HAP-1 (cell line): ENCODE data around the gene ZNHIT6.

Source experiments
- DNase-seq, 2 experiments: peaks; one replicate each; pipeline ENCODE4 v3.0.0-alpha.2; 2016 to 2020; ENCODE audit warnings: low spot score in 2 of 2
- H3K27me3 ChIP-seq: fragments of 250-450 bp; sonication (Bioruptor Pico); 2 replicates; pipeline ENCODE4 v1.5.1; 2020; ENCODE audit warnings: low read depth, mild to moderate bottlenecking, moderate library complexity
- H3K36me3 ChIP-seq: fragments of 250-450 bp; sonication (Bioruptor Pico); replicated peaks from 2 replicates; pipeline ENCODE4 v1.5.1; 2020; ENCODE audit warnings: mild to moderate bottlenecking
- H3K4me1 ChIP-seq: fragments of 250-450 bp; sonication (Bioruptor Pico); 2 replicates; pipeline ENCODE4 v1.5.1; 2020; ENCODE audit warnings: mild to moderate bottlenecking
- H3K4me3 ChIP-seq: fragments of 250-450 bp; sonication (Bioruptor Pico); 2 replicates; pipeline ENCODE4 v1.5.1; 2020; ENCODE audit warnings: mild to moderate bottlenecking, moderate library complexity
- H3K9me3 ChIP-seq: fragments of 250-450 bp; sonication (Bioruptor Pico); 2 replicates; pipeline ENCODE4 v1.5.1; 2020; ENCODE audit warnings: mild to moderate bottlenecking, moderate library complexity
- in situ Hi-C: fragments of 300-500 bp; cut with MboI; formaldehyde crosslinking; loops from 3 replicates; pipeline ENCODE4 v1.14.3; 2020; ENCODE audit warnings: low sequenced_read_pairs, inconsistent platforms, mixed read lengths

Gene ZNHIT6

DNA sequence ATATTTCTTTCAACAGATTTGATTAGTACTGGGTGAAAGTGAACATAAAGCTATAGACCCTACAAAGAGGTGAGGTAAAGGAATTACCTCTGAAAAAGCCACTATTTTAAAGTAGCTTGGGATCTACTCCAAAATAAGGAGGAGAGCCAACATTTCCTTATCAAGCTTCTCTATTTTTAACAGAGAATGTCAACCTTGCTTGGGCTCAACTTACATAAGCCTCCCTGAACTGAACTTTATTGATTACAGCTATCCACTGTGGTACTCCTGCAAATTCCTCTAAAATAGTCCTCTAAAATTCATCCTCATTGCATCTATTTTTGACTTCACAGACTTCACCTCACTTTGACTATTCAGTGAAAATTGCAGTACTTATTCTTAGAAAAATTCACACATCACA lies 10.3 kb downstream of the ZNHIT6 start:
- no peaks in the 10 kb centered on the region for H3K9me3 ChIP-seq

DNA sequence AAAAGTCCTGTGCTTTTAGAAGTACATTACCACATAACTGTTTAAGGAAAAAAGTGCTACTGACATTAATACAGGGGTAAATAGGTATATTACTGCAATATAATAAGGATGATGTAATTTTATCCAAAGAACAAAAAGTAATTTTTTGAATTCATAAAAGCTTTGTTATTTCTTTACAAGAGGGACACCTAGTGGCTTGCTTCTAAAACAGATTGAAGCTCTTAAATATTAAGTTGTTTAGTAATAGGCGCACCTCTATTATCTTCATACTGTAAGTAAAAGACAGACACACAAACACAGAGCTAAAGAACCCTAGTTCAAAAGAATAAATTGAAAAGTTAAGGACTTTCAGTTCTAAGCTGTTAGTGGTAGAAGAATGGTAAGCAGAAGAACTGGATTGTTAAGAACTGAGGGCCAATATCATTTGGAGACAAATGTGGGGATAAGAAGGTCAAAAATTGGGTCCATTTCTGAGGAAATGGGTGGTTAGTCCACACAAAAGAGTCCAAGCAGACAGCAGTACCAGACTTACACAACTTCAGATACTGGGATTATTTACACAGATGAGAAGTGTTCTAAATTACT lies 15.4 kb downstream of the ZNHIT6 start:
- no peaks in the 10 kb centered on the region for H3K9me3 ChIP-seq
- H3K4me3 ChIP-seq: no peak overlapping the region
- no peaks in the 10 kb centered on the region for H3K27me3 ChIP-seq
- in situ Hi-C loops: loop anchor here (5.0 kb wide), 1 partner anchor 386 kb away; no protein-coding TSS in a partner anchor
- no peaks in the 10 kb centered on the region for H3K4me1 ChIP-seq
- peaks cover 5% of the 10 kb centered on the region for H3K36me3 ChIP-seq
- peak in 1 of 2 experiments; percentile 50 for DNase-seq

More for the DNA sequence above, 10.3 kb downstream of the ZNHIT6 start:
- peaks cover 30% of the 10 kb centered on the region for H3K36me3 ChIP-seq
- H3K27me3 ChIP-seq: no peaks in the 10 kb centered on the region
- no peak overlapping the region for H3K4me3 ChIP-seq
- H3K4me1 ChIP-seq: peaks cover 8% of the 10 kb centered on the region
- in situ Hi-C loops: no loop called here
- DNase-seq: no peak

DNA sequence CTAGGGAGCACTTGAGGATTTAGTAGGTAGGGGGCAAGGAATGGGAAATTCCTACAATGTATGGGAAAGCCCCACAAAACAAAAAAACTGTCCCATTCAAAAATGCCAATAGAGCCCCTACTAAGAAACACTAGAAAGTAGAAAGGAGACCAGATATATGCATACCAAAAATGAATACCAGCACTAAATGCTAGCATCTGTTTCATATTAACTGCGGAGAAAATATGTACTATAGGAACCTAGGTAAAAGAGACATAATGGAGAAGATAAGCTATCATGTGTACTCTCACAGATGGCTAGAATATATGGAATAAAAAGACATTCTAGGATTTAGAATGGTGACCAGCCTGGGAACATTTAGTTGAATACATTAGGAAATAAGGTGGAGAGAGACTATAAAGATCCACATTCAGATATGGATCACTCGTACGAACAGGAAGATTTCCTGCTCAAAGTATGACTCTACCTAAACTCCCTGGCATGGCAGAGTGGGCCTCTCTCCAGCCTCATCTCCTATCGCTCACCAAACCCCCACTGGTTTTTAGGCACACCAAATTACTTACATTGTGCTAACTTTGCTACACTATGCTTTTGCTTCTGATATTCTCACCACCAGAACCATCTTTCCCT lies 18.3 kb downstream of the ZNHIT6 start:
- Histone ChIP-seq H3K4me1 (no peaks in the 10 kb centered on the region), H3K9me3 (no peaks in the 10 kb centered on the region), H3K36me3 (peaks cover 5% of the 10 kb centered on the region), H3K27me3 (no peaks in the 10 kb centered on the region), H3K4me3 (no peak overlapping the region)
- in situ Hi-C loops: loop anchor here (5.0 kb wide), 1 partner anchor 383 kb away; no protein-coding TSS in a partner anchor
- DNase-seq: no peak

DNA sequence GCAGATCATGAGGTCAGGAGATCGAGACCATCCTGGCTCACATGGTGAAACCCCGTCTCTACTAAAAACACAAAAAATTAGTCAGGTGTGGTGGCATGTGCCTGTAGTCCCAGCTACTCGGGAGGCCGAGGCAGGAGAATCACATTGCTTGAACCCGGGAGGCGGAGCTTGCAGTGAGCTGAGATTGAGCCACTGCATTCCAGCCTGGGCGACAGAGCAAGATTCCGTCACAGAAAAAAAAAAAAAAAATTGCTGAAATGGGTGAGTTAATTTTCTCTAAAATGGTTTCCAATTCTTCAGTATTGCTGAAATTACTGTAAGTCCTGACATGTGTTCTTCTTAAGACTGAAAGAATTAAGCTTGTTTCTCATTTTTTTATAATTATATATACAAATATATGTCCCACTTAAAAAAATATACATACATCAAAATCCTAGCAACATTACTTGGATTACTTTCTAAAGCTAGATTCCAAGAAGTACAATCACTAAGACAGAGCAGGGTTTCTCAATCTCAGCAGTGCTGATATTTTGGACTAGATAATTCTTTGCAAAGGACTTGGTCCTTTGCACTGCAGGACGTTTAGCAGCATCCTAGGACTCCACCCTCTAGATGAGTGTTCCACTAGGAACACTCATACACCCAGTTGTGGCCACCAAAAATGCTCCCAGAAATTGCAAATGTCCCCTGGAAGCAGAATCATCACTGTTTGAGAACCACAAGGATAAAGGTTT lies 24.8 kb downstream of the ZNHIT6 start:
- in situ Hi-C loops: no loop called here
- Histone ChIP-seq H3K27me3 (no peaks in the 10 kb centered on the region), H3K36me3 (peaks cover 5% of the 10 kb centered on the region), H3K4me3 (no peak overlapping the region), H3K4me1 (no peaks in the 10 kb centered on the region), H3K9me3 (no peaks in the 10 kb centered on the region)
- no peak for DNase-seq

DNA sequence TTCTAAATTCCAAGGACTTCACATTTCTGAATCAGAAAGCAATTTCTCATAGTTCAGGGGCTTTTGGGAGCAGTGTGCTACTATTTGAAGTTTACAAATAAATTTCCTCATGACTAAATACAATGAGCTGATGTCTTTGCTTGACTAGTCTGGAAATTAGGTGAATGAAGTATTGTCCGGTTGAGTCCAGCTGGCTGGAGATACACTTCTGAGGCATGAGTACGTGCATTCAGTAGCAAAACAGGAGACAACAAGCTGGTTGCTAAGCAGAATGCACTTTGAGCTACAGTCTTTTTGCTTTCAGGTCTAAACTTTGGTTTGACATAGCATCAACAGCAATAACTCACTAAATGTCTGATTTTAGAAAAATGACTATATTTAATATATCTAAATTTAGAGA lies 27.1 kb downstream of the ZNHIT6 start:
- H3K9me3 ChIP-seq: no peaks in the 10 kb centered on the region
- no peak overlapping the region for H3K4me3 ChIP-seq
- H3K36me3 ChIP-seq: peaks cover 24% of the 10 kb centered on the region
- no peaks in the 10 kb centered on the region for H3K27me3 ChIP-seq
- DNase-seq: no peak
- in situ Hi-C loops: no loop called here
- H3K4me1 ChIP-seq: no peaks in the 10 kb centered on the region

DNA sequence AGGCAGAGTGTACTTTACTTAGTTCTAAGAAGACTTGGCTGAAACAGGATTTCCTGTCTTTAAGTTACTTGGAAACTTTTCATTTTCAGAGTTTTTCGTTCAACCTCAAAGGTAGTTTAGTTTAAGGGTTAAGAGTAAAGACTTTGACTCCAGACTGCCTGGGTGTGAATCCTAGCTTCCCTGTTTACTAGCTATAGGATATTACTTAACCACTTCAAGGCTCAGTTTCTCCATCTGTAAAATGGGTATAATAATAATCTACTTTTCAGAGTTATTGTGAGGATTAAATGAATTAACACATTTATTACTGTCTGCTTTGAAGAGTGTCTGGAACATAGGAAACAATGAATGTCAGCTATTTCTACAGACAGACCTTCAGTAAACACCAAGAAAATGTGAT lies 30.0 kb downstream of the ZNHIT6 start:
- Histone ChIP-seq H3K4me3 (no peak overlapping the region), H3K9me3 (no peaks in the 10 kb centered on the region), H3K27me3 (no peaks in the 10 kb centered on the region), H3K36me3 (peaks cover 38% of the 10 kb centered on the region), H3K4me1 (no peaks in the 10 kb centered on the region)
- in situ Hi-C loops: no loop called here
- no peak for DNase-seq

DNA sequence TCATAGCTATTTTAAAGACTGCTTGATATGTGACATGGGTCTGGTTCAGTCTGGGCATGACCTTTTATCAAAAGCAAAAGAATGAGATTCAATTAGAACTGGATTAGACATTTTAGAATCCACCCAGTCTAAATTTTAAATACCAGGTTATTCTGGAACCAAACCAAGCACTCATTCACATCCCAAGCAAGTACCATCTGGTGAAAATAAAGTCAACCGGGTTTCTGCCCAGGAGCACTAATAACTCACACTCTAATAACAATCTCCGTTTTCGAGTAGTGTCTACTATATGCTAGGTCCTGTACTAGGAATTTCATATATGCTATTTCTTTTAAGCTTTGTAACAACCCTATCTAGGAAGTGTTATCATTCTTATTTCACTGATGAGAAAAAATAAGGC lies 30.6 kb downstream of the ZNHIT6 start:
- peaks cover 38% of the 10 kb centered on the region for H3K36me3 ChIP-seq
- DNase-seq: no peak
- no peaks in the 10 kb centered on the region for H3K27me3 ChIP-seq
- no peaks in the 10 kb centered on the region for H3K4me1 ChIP-seq
- no peak overlapping the region for H3K4me3 ChIP-seq
- in situ Hi-C loops: no loop called here
- no peaks in the 10 kb centered on the region for H3K9me3 ChIP-seq

DNA sequence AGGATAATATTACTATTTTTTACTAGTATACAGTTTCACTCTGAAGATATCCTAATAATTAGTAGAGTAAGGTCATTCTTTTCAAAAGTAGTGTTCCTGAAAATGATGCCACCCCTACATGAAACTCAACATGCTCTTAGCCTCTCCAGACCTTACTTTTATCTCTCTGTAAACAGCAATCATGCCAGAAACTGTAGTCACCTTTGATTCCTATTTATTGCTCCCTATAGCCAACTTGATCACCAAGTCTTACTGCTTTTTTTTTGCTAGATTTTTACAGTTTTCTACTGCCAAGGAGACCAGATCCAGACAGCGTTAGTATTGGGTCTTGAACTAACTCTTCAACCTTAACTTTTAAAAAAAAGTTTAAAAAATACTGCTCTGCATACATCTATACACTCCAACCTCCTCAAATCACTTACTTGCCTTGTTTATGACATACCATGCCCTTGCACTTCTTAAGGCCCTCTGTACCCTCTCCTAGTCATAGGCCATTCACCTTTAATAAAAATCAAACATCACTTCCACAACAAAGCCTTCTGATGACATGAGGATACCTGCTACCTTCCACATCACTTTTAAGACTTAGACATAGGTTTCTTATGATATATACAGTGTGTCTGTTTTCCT lies 36.1 kb downstream of the ZNHIT6 start:
- in situ Hi-C loops: no loop called here
- DNase-seq: no peak
- Histone ChIP-seq H3K27me3 (no peaks in the 10 kb centered on the region), H3K36me3 (peaks cover 32% of the 10 kb centered on the region), H3K4me1 (peaks cover 12% of the 10 kb centered on the region), H3K4me3 (no peak overlapping the region), H3K9me3 (no peaks in the 10 kb centered on the region)

DNA sequence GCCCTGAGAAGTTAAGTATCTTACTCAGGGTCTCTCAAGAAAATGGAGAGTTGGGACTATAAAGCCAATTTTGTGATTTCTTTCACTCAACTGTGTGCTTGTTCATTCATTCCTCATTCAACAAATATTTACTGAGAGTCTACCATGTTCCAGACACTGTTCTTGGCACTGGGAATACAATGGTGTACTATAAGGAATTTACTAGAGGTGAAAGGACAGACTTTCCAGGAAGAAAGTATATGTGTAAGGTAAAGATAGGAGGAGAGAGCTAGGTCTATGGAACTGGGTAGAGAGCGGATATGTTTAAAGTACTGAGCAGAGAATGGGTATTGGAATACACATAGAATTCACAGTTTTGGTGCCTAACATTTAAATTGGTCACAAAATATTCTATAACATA lies 42.3 kb downstream of the ZNHIT6 start:
- H3K36me3 ChIP-seq: peaks cover 9% of the 10 kb centered on the region; the same call in 1 of the 2 replicates
- H3K4me1 ChIP-seq: peaks cover 16% of the 10 kb centered on the region
- H3K4me3 ChIP-seq: no peak overlapping the region
- H3K27me3 ChIP-seq: no peaks in the 10 kb centered on the region
- DNase-seq: no peak
- H3K9me3 ChIP-seq: no peaks in the 10 kb centered on the region
- in situ Hi-C loops: no loop called here

DNA sequence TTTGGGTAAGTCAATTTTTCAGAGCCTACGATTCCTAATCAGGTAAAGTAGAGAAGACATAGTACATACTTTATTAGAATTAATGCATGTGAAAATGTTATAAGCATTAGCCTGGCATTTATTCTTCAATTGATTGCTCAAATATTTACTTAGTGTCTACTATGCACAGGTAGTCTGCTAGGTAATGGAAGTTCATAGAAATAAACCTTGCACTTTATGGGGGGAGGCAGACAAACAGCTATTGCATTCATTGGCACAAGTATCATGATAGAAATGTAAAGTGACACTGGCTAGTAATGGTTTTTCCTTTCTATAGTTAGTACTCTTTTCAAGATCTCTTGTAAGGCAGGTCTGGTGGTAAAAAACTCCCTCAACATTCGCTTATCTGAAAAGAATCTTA lies 44.9 kb downstream of the ZNHIT6 start:
- Histone ChIP-seq H3K36me3 (no peaks in the 10 kb centered on the region), H3K9me3 (no peaks in the 10 kb centered on the region), H3K4me1 (peaks cover 8% of the 10 kb centered on the region), H3K27me3 (no peaks in the 10 kb centered on the region), H3K4me3 (no peak overlapping the region)
- no peak for DNase-seq
- in situ Hi-C loops: no loop called here

DNA sequence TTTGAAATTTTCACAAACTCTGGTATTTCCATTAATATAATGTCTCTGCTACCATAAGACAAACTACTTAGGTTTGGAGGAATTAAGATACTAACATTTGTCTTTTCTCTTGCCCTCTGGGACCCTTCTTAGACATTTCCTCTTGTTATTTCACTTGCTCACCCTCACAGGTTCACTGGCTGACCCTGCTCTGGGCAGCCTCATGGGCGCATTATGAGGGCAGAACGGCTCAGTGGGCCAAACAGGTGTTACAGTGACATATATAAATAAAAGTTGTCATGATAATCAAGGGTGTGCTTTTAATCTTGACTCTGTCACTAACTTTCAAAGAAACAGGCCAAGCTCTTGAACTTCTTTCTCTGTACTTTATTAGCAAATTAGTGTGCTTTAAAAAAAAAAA lies 46.5 kb downstream of the ZNHIT6 start:
- no peaks in the 10 kb centered on the region for H3K9me3 ChIP-seq
- H3K36me3 ChIP-seq: no peaks in the 10 kb centered on the region
- in situ Hi-C loops: no loop called here
- no peak overlapping the region for H3K4me3 ChIP-seq
- no peak for DNase-seq
- peaks cover under 1% of the 10 kb centered on the region; the same call in 1 of the 2 replicates for H3K4me1 ChIP-seq
- no peaks in the 10 kb centered on the region for H3K27me3 ChIP-seq

DNA sequence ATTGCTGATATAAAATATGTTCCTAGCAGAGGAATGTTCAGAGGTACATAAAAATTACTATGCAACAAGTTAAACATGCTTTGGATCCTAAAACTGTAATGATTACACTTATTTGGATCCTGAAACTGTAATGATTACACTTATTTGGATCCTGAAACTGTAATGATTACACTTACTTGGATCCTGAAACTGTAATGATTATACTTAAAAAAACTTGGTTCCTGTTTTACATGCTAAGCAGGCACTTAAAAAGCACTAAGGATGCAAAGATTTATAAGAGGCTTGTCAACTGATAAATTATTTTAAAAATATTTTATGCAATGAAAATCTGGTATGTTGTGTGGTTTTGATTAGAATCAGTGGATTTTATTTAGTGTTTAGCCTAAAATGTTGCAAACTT lies 47.7 kb downstream of the ZNHIT6 start:
- in situ Hi-C loops: no loop called here
- DNase-seq: no peak
- H3K36me3 ChIP-seq: no peaks in the 10 kb centered on the region
- no peak overlapping the region for H3K4me3 ChIP-seq
- H3K4me1 ChIP-seq: no peaks in the 10 kb centered on the region
- no peaks in the 10 kb centered on the region for H3K9me3 ChIP-seq
- H3K27me3 ChIP-seq: no peaks in the 10 kb centered on the region

DNA sequence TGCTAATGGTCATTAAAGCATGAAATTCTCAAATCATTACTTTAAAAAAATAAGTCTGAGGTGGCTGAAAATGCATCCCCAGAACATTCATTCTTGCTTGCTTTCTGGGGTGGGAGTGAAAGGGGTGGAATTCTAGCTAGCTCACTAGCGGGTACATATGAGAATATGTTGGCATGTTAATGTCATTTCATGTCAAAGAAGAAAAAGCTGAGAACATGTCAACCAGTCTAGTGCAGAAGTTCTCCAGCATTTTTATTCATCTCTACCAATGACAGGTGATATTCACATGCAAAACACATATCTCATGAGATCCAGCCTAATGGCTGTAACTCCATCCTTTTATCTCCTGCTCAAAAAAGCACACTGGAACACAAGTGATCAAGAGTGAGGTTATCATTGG lies 49.1 kb downstream of the ZNHIT6 start:
- in situ Hi-C loops: no loop called here
- Histone ChIP-seq H3K4me1 (no peaks in the 10 kb centered on the region), H3K36me3 (no peaks in the 10 kb centered on the region), H3K9me3 (no peaks in the 10 kb centered on the region), H3K4me3 (no peak overlapping the region), H3K27me3 (no peaks in the 10 kb centered on the region)
- no peak for DNase-seq

DNA sequence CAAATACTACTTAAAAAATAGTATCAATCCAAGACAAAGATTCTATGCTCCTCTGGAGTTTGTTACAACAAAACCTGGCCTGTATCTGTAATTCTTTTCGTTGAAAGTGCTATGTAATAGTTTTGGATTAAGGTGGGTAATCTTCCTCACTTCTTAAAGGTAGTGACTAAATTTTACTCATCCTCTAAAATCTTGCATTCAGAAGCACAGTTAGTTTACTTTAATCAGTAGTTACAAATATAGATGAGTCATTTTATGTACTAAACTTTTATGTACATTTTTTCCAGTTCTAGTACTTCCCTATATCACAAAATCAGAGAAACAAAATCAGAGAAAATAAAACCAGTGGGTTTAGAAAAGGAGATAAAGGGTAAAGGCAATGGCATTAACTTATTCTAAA lies 51.3 kb downstream of the ZNHIT6 start:
- no peaks in the 10 kb centered on the region for H3K4me1 ChIP-seq
- H3K9me3 ChIP-seq: no peaks in the 10 kb centered on the region
- no peak overlapping the region for H3K4me3 ChIP-seq
- DNase-seq: no peak
- in situ Hi-C loops: no loop called here
- H3K36me3 ChIP-seq: peaks cover 9% of the 10 kb centered on the region
- H3K27me3 ChIP-seq: no peaks in the 10 kb centered on the region
